Esophagus muscularis mucosa (tissue), 4 donors: ENCODE measurements around the gene CEP112.

Experiments
- CTCF ChIP-seq, 3 experiments: fragments of 200-600 bp in 2 of 3; fragments of 450-650 bp in 1 of 3; sonication (generic) in 2 of 3; IDR thresholded peaks; one replicate each; pipeline ENCODE4 v1.5.1; 2017 to 2019; ENCODE audit warnings: antibody characterized with exemption in 3 of 3, mild to moderate bottlenecking in 2 of 3, moderate library complexity in 1 of 3
- EP300 ChIP-seq: sonication (generic); formaldehyde crosslinking; IDR thresholded peaks from one replicate; pipeline ENCODE4 v1.6.1; 2017; ENCODE audit warnings: antibody characterized with exemption
- POLR2A ChIP-seq: fragments of 450-650 bp; IDR thresholded peaks from one replicate; pipeline ENCODE4 v1.6.1; 2017; ENCODE audit warnings: antibody characterized with exemption, moderate library complexity, mild to moderate bottlenecking, low read depth
- POLR2AphosphoS5 ChIP-seq, 2 donors: sonication (generic); formaldehyde crosslinking; IDR thresholded peaks; one replicate each; pipeline ENCODE4 v1.6.1; 2017; ENCODE audit warnings: antibody characterized with exemption in 2 of 2

DNA sequence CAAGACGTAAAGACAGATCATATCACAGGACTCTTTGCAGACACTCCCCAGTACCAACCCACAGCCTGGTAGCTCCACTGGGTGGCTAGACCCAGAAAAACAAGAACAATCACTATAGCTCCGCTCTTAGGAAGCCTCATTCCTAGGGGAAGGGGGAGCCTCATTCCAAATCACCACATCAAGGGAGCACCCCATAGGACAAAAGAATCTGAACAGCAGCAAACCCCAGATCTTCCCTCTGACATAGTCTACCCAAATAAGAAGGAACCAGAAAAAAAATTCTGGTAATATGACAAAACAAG, 237.8 kb downstream of the CEP112 start:
- TF ChIP-seq EP300, result no peak
- no peak for TF ChIP-seq POLR2A
- no peak for TF ChIP-seq CTCF (IDR thresholded peaks at IDR 0.05)
- no peak for TF ChIP-seq POLR2AphosphoS5 (IDR thresholded peaks at IDR 0.05)
